Vagina (tissue), 2 donors: ENCODE results near the gene ANGPTL1. TPM values are rescaled to one million over a fixed set of nuclear protein-coding genes. Genes with fewer than 3 reads are reported as not detected.

Experiments used
- DNase-seq, 2 donors: peaks; one replicate each; pipeline ENCODE4 v3.0.0-alpha.2; 2017; ENCODE audit errors: extremely low spot score in 2 of 2
- H3K27ac ChIP-seq: fragments of 200-600 bp; sonication (generic); one replicate; pipeline ENCODE4 v1.5.1; 2019
- H3K27me3 ChIP-seq: fragments of 200-600 bp; sonication (generic); one replicate; pipeline ENCODE4 v1.5.1; 2019
- H3K36me3 ChIP-seq, 2 donors: fragments of 200-600 bp; sonication (generic); one replicate each; pipeline ENCODE4 v1.5.1; 2017 to 2019
- H3K4me1 ChIP-seq: fragments of 200-600 bp; sonication (generic); one replicate; pipeline ENCODE4 v1.5.1; 2019
- H3K4me3 ChIP-seq, 2 donors: fragments of 200-600 bp; sonication (generic); 1 replicate in 1 of 2; 2 replicates in 1 of 2; pipeline ENCODE4 v1.5.1; 2016 to 2019
- H3K9me3 ChIP-seq: fragments of 200-600 bp; sonication (generic); one replicate; pipeline ENCODE4 v1.5.1; 2019
- CTCF ChIP-seq, 3 experiments: fragments of 450-650 bp in 2 of 3; fragments of 200-600 bp in 1 of 3; sonication (generic) in 1 of 3; IDR thresholded peaks; one replicate each; pipeline ENCODE4 v1.5.1; 2017 to 2019; ENCODE audit warnings: antibody characterized with exemption in 3 of 3, mild to moderate bottlenecking in 2 of 3, moderate library complexity in 2 of 3
- POLR2A ChIP-seq, 2 donors: fragments of 450-650 bp; IDR thresholded peaks; one replicate each; pipeline ENCODE4 v1.6.1; 2017; ENCODE audit warnings: antibody characterized with exemption in 2 of 2, mild to moderate bottlenecking in 2 of 2, moderate library complexity in 2 of 2
- POLR2AphosphoS5 ChIP-seq, 2 donors: sonication (generic); formaldehyde crosslinking; IDR thresholded peaks; one replicate each; pipeline ENCODE4 v1.9.0; 2017; ENCODE audit warnings: antibody characterized with exemption in 2 of 2, mild to moderate bottlenecking in 2 of 2, low read depth in 1 of 2; ENCODE audit not compliant: insufficient read depth in 1 of 2
- intact Hi-C: fragments of 100-400 bp; cut with DNase I; formaldehyde crosslinking; loops from one replicate; pipeline ENCODE4 v1.15.1; 2023
- total RNA-seq: library from RNA; depleted of rRNA; stranded (reverse); fragments of >200 nt; gene quantifications from one replicate; pipeline ENCODE4 v1.2.3, GENCODE V29; 2016

The ANGPTL1 gene
- total RNA-seq, 1 donor from 2014 or later, result 19.4 TPM

GRCh38 chr1:178916448-178917174 lies 45.7 kb upstream of the ANGPTL1 start:
- TF ChIP-seq POLR2AphosphoS5 (IDR thresholded peaks at IDR 0.05; ENCODE audit: insufficient read depth in 1 of 2, low read depth in 1 of 2) (no peak), POLR2A (IDR thresholded peaks at IDR 0.05) (no peak), CTCF (IDR thresholded peaks at IDR 0.05) (no peak)
- no peak overlapping the region for H3K4me3 ChIP-seq
- H3K36me3 ChIP-seq, result peaks cover 0 to 13% of the 10 kb centered on the region in 2 donors
- intact Hi-C loops, result no loop called here
- H3K4me1 ChIP-seq, result no peaks in the 10 kb centered on the region
- H3K27me3 ChIP-seq, result no peaks in the 10 kb centered on the region
- H3K9me3 ChIP-seq, result no peaks in the 10 kb centered on the region
- no peak for DNase-seq
- no peak overlapping the region for H3K27ac ChIP-seq

GRCh38 chr1:178912597-178912996 lies 41.7 kb upstream of the ANGPTL1 start:
- no peak for TF ChIP-seq CTCF (IDR thresholded peaks at IDR 0.05)
- no peak for TF ChIP-seq POLR2AphosphoS5 (IDR thresholded peaks at IDR 0.05; ENCODE audit: insufficient read depth in 1 of 2, low read depth in 1 of 2)
- TF ChIP-seq POLR2A (IDR thresholded peaks at IDR 0.05), result no peak
- Histone ChIP-seq H3K4me3 (no peak overlapping the region), H3K27ac (no peak overlapping the region), H3K4me1 (no peaks in the 10 kb centered on the region), H3K9me3 (no peaks in the 10 kb centered on the region), H3K27me3 (no peaks in the 10 kb centered on the region), H3K36me3 (peaks cover 0 to 13% of the 10 kb centered on the region in 2 donors)
- intact Hi-C loops, result no loop called here
- no peak for DNase-seq

DNA sequence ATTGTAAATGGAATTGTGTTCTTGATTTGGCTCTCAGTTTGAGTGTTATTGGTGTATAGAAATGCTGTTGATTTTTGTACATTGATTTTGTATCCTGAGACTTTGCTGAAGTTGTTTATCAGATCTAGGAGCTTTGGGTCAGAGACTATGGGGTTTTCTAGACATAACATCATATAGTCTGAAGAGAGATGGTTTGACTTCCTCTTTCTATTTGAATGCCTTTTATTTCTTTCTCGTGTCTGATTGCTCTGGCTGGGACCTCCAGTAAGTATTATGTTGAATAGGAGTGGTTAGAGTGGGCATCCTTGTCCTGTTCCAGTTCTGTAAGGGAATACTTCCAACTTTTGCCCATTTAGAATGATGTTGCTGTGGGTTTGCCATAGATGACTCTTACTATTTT lies 39.1 kb upstream of the ANGPTL1 start:
- peaks cover 0 to 5% of the 10 kb centered on the region in 2 donors for H3K36me3 ChIP-seq
- DNase-seq, result no peak
- TF ChIP-seq POLR2AphosphoS5 (IDR thresholded peaks at IDR 0.05; ENCODE audit: insufficient read depth in 1 of 2, low read depth in 1 of 2), result no peak
- TF ChIP-seq CTCF (IDR thresholded peaks at IDR 0.05), result no peak
- no peak for TF ChIP-seq POLR2A (IDR thresholded peaks at IDR 0.05)

DNA sequence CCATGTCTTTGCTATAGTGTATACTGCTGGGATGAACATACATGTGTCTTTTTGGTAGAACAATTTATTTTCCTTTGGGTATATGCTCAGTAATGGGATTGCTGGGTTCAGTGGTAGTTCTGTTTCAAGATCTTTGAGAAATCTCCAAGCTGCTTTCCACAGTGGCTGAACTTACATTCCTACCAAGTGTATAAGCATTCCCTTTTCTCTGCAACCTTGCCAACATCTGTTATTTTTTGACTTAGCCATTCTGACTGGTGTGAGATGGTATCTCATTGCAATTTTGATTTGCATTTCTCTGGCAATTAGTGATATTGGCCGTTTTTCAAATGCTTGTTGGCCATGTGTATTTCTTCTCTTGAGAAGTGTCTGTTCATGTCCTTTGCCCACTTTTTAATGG lies 37.5 kb upstream of the ANGPTL1 start:
- intact Hi-C loops, result no loop called here

More for the DNA sequence above, 39.1 kb upstream of the ANGPTL1 start:
- intact Hi-C loops, result no loop called here
- Histone ChIP-seq H3K27me3 (no peaks in the 10 kb centered on the region), H3K4me3 (no peak overlapping the region), H3K9me3 (no peaks in the 10 kb centered on the region), H3K27ac (no peak overlapping the region), H3K4me1 (no peaks in the 10 kb centered on the region)

More for the DNA sequence above, 37.5 kb upstream of the ANGPTL1 start:
- Histone ChIP-seq H3K4me1 (no peaks in the 10 kb centered on the region), H3K27me3 (no peaks in the 10 kb centered on the region), H3K9me3 (no peaks in the 10 kb centered on the region), H3K4me3 (no peak overlapping the region), H3K36me3 (peaks cover 0 to 3% of the 10 kb centered on the region in 2 donors), H3K27ac (peak overlapping the region; percentile 11)
- TF ChIP-seq CTCF (IDR thresholded peaks at IDR 0.05), result no peak
- no peak for TF ChIP-seq POLR2AphosphoS5 (IDR thresholded peaks at IDR 0.05; ENCODE audit: insufficient read depth in 1 of 2, low read depth in 1 of 2)
- TF ChIP-seq POLR2A (IDR thresholded peaks at IDR 0.05), result no peak
- no peak for DNase-seq
